SK-N-SH (cell line): ENCODE data around the gene TTC21B. TPM values are rescaled to one million over a fixed set of nuclear protein-coding genes. Genes with fewer than 3 reads are reported as not detected.

Experiments
- CTCF ChIA-PET: fragments of 300-600, 350-600 bp; formaldehyde crosslinking; extraction: SDS; loops from one replicate; lab custom pipeline; 2021; lab: Yijun Ruan, JAX
- POLR2A ChIA-PET: fragments of 350-600 bp; sonication (Branson Sonifier 250); formaldehyde crosslinking; extraction: SDS; loops from one replicate; lab custom pipeline; 2020; ENCODE audit warnings: antibody characterized with exemption, inconsistent platforms; lab: Yijun Ruan, JAX
- DNase-seq: peaks from one replicate; pipeline ENCODE4 v3.0.0; 2012
- H2AFZ ChIP-seq: fragments of 200-600 bp; sonication (generic); 2 replicates; pipeline ENCODE4 v1.8.1; 2016; ENCODE audit warnings: antibody characterized with exemption, mild to moderate bottlenecking, low read depth
- H3F3A ChIP-seq: fragments of 200-600 bp; sonication (generic); replicated peaks from 2 replicates; pipeline ENCODE3; 2016; ENCODE audit warnings: antibody characterized with exemption, mild to moderate bottlenecking; ENCODE audit not compliant: insufficient read depth
- H3K27ac ChIP-seq, 2 experiments: fragments of 200-500 bp in 1 of 2; fragments of 200-600 bp in 1 of 2; sonication (Bioruptor generic) in 1 of 2; sonication (generic), shearing (Covaris generic) in 1 of 2; 2 replicates each; pipeline versions ENCODE4 v1.5.1 to v1.6.1; 2014 to 2016; ENCODE audit warnings: low read depth in 2 of 2, inconsistent platforms in 1 of 2, low read length in 1 of 2, mild to moderate bottlenecking in 1 of 2, mixed read lengths in 1 of 2
- H3K27me3 ChIP-seq: fragments of 200-600 bp; sonication (generic), shearing (Covaris generic); 2 replicates; pipeline ENCODE4 v1.6.1; 2016; ENCODE audit warnings: mixed run types; ENCODE audit not compliant: insufficient read depth
- H3K36me3 ChIP-seq, 2 experiments: fragments of 200-500 bp in 1 of 2; fragments of 200-600 bp in 1 of 2; sonication (Bioruptor generic) in 1 of 2; sonication (generic) in 1 of 2; replicated peaks in 1 of 2; 2 replicates each; pipeline versions ENCODE3 to v1.5.1; 2014 to 2016; ENCODE audit warnings: low read length in 1 of 2, mild to moderate bottlenecking in 1 of 2; ENCODE audit not compliant: insufficient read depth in 2 of 2, control insufficient read depth in 1 of 2
- H3K4me1 ChIP-seq, 2 experiments: fragments of 200-500 bp in 1 of 2; fragments of 200-600 bp in 1 of 2; sonication (Bioruptor generic) in 1 of 2; sonication (generic), shearing (Covaris generic) in 1 of 2; 2 replicates each; pipeline versions ENCODE4 v1.5.1 to v1.6.1; 2014 to 2016; ENCODE audit warnings: low read depth in 1 of 2, low read length in 1 of 2, mixed run types in 1 of 2; ENCODE audit not compliant: insufficient read depth in 2 of 2, control insufficient read depth in 1 of 2
- H3K4me2 ChIP-seq: fragments of 200-600 bp; sonication (generic), shearing (Covaris generic); 2 replicates; pipeline ENCODE4 v1.6.1; 2017; ENCODE audit warnings: mixed run types
- H3K4me3 ChIP-seq, 2 experiments: fragments of 200-500 bp in 1 of 2; fragments of 200-600 bp in 1 of 2; sonication (Bioruptor generic) in 1 of 2; sonication (generic), shearing (Covaris generic) in 1 of 2; 2 replicates each; pipeline versions ENCODE4 v1.5.1 to v1.8.1; 2014 to 2016; ENCODE audit warnings: low read depth in 2 of 2, inconsistent platforms in 1 of 2, low read length in 1 of 2, mild to moderate bottlenecking in 1 of 2, mixed read lengths in 1 of 2, moderate library complexity in 1 of 2
- H3K79me2 ChIP-seq: fragments of 200-600 bp; sonication (generic); 2 replicates; pipeline ENCODE4 v1.8.1; 2017; ENCODE audit warnings: mild to moderate bottlenecking; ENCODE audit not compliant: insufficient read depth
- H3K9ac ChIP-seq: fragments of 200-600 bp; sonication (generic); 2 replicates; pipeline ENCODE4 v1.6.1; 2017; ENCODE audit warnings: mixed run types
- H3K9me2 ChIP-seq: fragments of 200-600 bp; sonication (generic); 2 replicates; pipeline ENCODE4 v1.6.1; 2017; ENCODE audit warnings: mixed run types
- H3K9me3 ChIP-seq: fragments of 200-600 bp; sonication (generic); 2 replicates; pipeline ENCODE4 v1.6.1; 2017; ENCODE audit warnings: mixed run types, mild to moderate bottlenecking, moderate library complexity
- H4K20me1 ChIP-seq: fragments of 200-600 bp; sonication (generic); 2 replicates; pipeline ENCODE4 v1.6.1; 2017; ENCODE audit warnings: mild to moderate bottlenecking, mixed run types; ENCODE audit not compliant: insufficient read depth
- CHD2 ChIP-seq: fragments of 150-350 bp; IDR thresholded peaks from 2 replicates; pipeline ENCODE4 v1.6.1; 2018; ENCODE audit warnings: low read length; ENCODE audit not compliant: partially characterized antibody
- EP300 ChIP-seq, 2 experiments: IDR thresholded peaks; 2 replicates each; pipeline versions ENCODE4 v1.4.0 to v1.6.1; 2012; ENCODE audit warnings: borderline replicate concordance in 1 of 2, low read depth in 1 of 2, low read length in 1 of 2
- EZH2phosphoT487 ChIP-seq: fragments of 200-600 bp; sonication (generic); IDR thresholded peaks from 2 replicates; pipeline ENCODE4 v1.6.1; 2017; ENCODE audit warnings: low read depth, mixed run types, mild to moderate bottlenecking, antibody characterized with exemption, moderate library complexity, borderline replicate concordance
- FOXJ3 ChIP-seq: sonication (generic); formaldehyde crosslinking; IDR thresholded peaks from 2 replicates; pipeline ENCODE4 v1.5.1; 2020; ENCODE audit warnings: mild to moderate bottlenecking, missing genetic modification reagents
- GATA2 ChIP-seq: sonication (generic); formaldehyde crosslinking; IDR thresholded peaks from 2 replicates; pipeline ENCODE4 v1.5.0; 2020; ENCODE audit warnings: mild to moderate bottlenecking, missing genetic modification reagents
- JUND ChIP-seq: IDR thresholded peaks from 2 replicates; pipeline ENCODE4 v1.4.0; 2012
- MXI1 ChIP-seq: IDR thresholded peaks from 2 replicates; pipeline ENCODE4 v1.6.1; 2012; ENCODE audit warnings: mild to moderate bottlenecking, low read depth, low read length, improper control_type of control experiment
- NRF1 ChIP-seq: IDR thresholded peaks from 2 replicates; pipeline ENCODE4 v1.6.1; 2012; ENCODE audit warnings: low read depth, mild to moderate bottlenecking, low read length
- POLR2AphosphoS5 ChIP-seq: IDR thresholded peaks from 2 replicates; pipeline ENCODE4 v1.6.1; 2012; ENCODE audit warnings: low read depth, low read length
- RCOR1 ChIP-seq: fragments of 150-350 bp; IDR thresholded peaks from 2 replicates; pipeline ENCODE4 v1.6.1; 2017; ENCODE audit warnings: antibody characterized with exemption, low read length
- RFX5 ChIP-seq: IDR thresholded peaks from 2 replicates; pipeline ENCODE4 v1.6.1; 2012; ENCODE audit warnings: mild to moderate bottlenecking, improper control_type of control experiment, low read length
- RXRA ChIP-seq: IDR thresholded peaks from 2 replicates; pipeline ENCODE4 v1.4.0; 2012; ENCODE audit warnings: low read depth, mild to moderate bottlenecking, borderline replicate concordance
- SIN3A ChIP-seq: IDR thresholded peaks from 2 replicates; pipeline ENCODE4 v1.6.1; 2012; ENCODE audit warnings: low read depth, mild to moderate bottlenecking, low read length, moderate library complexity, borderline replicate concordance
- SMC3 ChIP-seq: IDR thresholded peaks from 2 replicates; pipeline ENCODE4 v1.6.1; 2012; ENCODE audit warnings: low read depth, low read length, improper control_type of control experiment
- WGBS: methylation state at CpG from one replicate; pipeline ENCODE4 v1.1.6; 2017; ENCODE audit warnings: low lambda C conversion rate; 5-methylcytosine and 5-hydroxymethylcytosine counted together
- polyA plus RNA-seq, 3 experiments: library from polyadenylated mRNA; depleted of rRNA; stranded (reverse); fragments of >200 nt; gene quantifications; 2 replicates each; pipeline ENCODE4 v1.2.3, GENCODE V29; 2012
- TF ChIP-seq, protein P1 (sequence below): IDR thresholded peaks from 2 replicates; pipeline ENCODE4; 2012
- TF ChIP-seq, protein P2 (sequence below): IDR thresholded peaks from 2 replicates; pipeline ENCODE4 v1.4.0; 2012; ENCODE audit warnings: low read depth
- TF ChIP-seq, protein P3 (sequence below): IDR thresholded peaks from 2 replicates; pipeline ENCODE4 v1.6.1; 2012; ENCODE audit warnings: mild to moderate bottlenecking, low read depth, low read length, moderate library complexity
- TF ChIP-seq, protein P4 (sequence below): fragments of 150-350 bp; IDR thresholded peaks from 2 replicates; pipeline ENCODE4 v1.6.1; 2016; ENCODE audit warnings: mild to moderate bottlenecking, low read depth, low read length

Gene TTC21B
- polyA plus RNA-seq, 1 of the 3 experiments (the other 2 are of a cell fraction), result 10.1 TPM

DNA sequence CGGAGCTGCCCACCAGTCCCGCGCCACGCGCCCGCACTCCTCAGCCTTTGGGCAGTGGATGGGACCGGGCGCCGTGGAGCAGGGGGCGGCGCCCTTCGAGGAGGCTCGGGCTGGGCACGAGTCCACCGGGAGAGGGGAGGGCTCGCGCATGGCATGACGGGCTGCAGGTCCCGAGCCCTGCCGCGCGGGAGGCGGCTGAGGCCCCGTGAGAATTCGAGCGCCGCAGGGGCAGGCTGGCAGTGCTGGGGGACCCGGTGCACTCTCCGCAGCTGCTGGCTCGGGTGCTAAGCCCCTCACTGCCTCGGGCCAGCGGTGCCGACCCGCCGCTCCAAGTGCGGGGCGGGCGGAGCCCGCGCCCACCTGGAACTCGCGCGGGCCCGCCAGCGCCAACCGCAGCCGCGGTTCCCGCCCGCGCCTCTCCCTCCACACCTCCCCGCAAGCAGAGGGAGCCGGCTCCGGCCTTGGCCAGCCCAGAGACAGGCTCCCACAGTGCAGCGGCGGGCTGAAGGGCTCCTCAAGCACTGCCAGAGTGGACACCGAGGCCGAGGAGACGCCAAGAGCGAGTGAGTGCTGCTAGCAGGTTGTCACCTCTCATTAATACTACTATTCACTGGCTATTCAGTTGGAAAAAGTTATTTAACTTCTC, 3.6 kb upstream of the TTC21B start (continued):
- no peak for TF ChIP-seq RXRA
- no peak for TF ChIP-seq CHD2
- no peak for TF ChIP-seq SMC3
- TF ChIP-seq RFX5, result no peak
- no peak for TF ChIP-seq FOXJ3 (CRISPR knock-in tag)
- no peak for TF ChIP-seq JUND
- TF ChIP-seq RCOR1, result no peak
- TF ChIP-seq, protein P1, sequence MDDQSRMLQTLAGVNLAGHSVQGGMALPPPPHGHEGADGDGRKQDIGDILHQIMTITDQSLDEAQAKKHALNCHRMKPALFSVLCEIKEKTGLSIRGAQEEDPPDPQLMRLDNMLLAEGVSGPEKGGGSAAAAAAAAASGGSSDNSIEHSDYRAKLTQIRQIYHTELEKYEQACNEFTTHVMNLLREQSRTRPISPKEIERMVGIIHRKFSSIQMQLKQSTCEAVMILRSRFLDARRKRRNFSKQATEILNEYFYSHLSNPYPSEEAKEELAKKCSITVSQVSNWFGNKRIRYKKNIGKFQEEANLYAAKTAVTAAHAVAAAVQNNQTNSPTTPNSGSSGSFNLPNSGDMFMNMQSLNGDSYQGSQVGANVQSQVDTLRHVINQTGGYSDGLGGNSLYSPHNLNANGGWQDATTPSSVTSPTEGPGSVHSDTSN, result no peak

DNA sequence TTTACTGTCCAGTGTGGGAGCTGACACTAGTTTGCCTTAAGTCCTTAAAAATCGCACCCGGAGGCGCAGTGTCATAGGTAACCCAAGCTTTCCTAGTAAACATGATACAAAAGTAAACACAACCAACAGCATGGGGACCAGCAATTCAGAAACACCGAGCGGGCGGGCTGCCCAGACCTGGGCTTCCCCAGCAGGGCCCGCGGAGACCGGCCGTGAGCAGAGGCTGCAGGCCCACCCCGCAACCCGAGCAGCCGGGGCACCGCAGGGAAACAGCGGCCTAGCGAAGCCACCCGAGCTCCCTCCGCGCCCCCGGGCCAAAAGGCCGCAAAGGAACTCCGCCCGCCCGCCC, 296 bp downstream of the TTC21B start:
- H3K36me3 ChIP-seq, result peaks cover 12 to 13% of the 10 kb centered on the region in 2 experiments
- peak overlapping the region; percentile 76 for H2AFZ ChIP-seq
- H3K4me1 ChIP-seq, result peaks cover 8% of the 10 kb centered on the region in 2 experiments; a peak in 3 of 4 replicates
- H3K4me2 ChIP-seq, result peak overlapping the region; percentile 85
- no peaks in the 10 kb centered on the region for H3K27me3 ChIP-seq
- CTCF ChIA-PET, result interaction anchor here (0.6 to 5.3 kb wide), 17 partner anchors 12 to 466 kb away, joined by 3 to 44 read pairs (median 4); partner anchors contain the start of gene SCN1A
- H3K27ac ChIP-seq, result peak overlapping the region; percentile 80 to 82
- H3K79me2 ChIP-seq, result peaks cover 44% of the 10 kb centered on the region
- no peak for DNase-seq
- H3F3A ChIP-seq, result no peaks in the 10 kb centered on the region
- TF ChIP-seq NRF1 (no peak), GATA2 (no peak), RCOR1 (no peak), RXRA (no peak), POLR2AphosphoS5 (no peak), EZH2phosphoT487 (no peak), SIN3A (no peak), EP300 (IDR thresholded peaks at IDR 0.05; ENCODE audit: borderline replicate concordance in 1 of 2, low read depth in 1 of 2, low read length in 1 of 2) (no peak), MXI1 (no peak)
- TF ChIP-seq, protein P2, sequence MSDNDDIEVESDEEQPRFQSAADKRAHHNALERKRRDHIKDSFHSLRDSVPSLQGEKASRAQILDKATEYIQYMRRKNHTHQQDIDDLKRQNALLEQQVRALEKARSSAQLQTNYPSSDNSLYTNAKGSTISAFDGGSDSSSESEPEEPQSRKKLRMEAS, result no peak
- TF ChIP-seq, protein P3, sequence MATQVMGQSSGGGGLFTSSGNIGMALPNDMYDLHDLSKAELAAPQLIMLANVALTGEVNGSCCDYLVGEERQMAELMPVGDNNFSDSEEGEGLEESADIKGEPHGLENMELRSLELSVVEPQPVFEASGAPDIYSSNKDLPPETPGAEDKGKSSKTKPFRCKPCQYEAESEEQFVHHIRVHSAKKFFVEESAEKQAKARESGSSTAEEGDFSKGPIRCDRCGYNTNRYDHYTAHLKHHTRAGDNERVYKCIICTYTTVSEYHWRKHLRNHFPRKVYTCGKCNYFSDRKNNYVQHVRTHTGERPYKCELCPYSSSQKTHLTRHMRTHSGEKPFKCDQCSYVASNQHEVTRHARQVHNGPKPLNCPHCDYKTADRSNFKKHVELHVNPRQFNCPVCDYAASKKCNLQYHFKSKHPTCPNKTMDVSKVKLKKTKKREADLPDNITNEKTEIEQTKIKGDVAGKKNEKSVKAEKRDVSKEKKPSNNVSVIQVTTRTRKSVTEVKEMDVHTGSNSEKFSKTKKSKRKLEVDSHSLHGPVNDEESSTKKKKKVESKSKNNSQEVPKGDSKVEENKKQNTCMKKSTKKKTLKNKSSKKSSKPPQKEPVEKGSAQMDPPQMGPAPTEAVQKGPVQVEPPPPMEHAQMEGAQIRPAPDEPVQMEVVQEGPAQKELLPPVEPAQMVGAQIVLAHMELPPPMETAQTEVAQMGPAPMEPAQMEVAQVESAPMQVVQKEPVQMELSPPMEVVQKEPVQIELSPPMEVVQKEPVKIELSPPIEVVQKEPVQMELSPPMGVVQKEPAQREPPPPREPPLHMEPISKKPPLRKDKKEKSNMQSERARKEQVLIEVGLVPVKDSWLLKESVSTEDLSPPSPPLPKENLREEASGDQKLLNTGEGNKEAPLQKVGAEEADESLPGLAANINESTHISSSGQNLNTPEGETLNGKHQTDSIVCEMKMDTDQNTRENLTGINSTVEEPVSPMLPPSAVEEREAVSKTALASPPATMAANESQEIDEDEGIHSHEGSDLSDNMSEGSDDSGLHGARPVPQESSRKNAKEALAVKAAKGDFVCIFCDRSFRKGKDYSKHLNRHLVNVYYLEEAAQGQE, result no peak
- TF ChIP-seq, protein P4, sequence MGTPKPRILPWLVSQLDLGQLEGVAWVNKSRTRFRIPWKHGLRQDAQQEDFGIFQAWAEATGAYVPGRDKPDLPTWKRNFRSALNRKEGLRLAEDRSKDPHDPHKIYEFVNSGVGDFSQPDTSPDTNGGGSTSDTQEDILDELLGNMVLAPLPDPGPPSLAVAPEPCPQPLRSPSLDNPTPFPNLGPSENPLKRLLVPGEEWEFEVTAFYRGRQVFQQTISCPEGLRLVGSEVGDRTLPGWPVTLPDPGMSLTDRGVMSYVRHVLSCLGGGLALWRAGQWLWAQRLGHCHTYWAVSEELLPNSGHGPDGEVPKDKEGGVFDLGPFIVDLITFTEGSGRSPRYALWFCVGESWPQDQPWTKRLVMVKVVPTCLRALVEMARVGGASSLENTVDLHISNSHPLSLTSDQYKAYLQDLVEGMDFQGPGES, result no peak
- TF ChIP-seq, protein P1, result no peak
- H3K9ac ChIP-seq, result peak overlapping the region; percentile 91
- 0 out of 2 replicates have a peak, but pooled peaks cover 3% of the 10 kb centered on the region for H3K9me2 ChIP-seq
- POLR2A ChIA-PET, result interaction anchor here (1.0 kb wide), 1 partner anchor 11 kb away, joined by 3 read pairs; no protein-coding TSS in a partner anchor
- H3K9me3 ChIP-seq, result no peaks in the 10 kb centered on the region
- WGBS, result 0% methylated on average over 14 of the region's 24 CpGs
- H4K20me1 ChIP-seq, result no peaks in the 10 kb centered on the region
- H3K4me3 ChIP-seq, result peak overlapping the region; percentile 71 to 85
